Muscle layer of duodenum (tissue), 2 donors: ENCODE results near the gene LDLR.
"Not testable (repeated sequence)": the region's sequence is repeated elsewhere in the genome, so short reads cannot be mapped to it uniquely, and the experiment has no call there.

Source experiments
- H3K27ac ChIP-seq: one replicate; pipeline ENCODE4 v1.7.0; 2013; ENCODE audit warnings: mild to moderate bottlenecking, low read length
- H3K27me3 ChIP-seq: one replicate; pipeline ENCODE4 v1.7.0; 2013; ENCODE audit warnings: low read depth, mild to moderate bottlenecking, control low read depth, low read length
- H3K36me3 ChIP-seq, 2 donors: one replicate each; pipeline ENCODE4 v1.7.0; 2013; ENCODE audit warnings: low read length in 2 of 2, control low read depth in 1 of 2, mild to moderate bottlenecking in 1 of 2; ENCODE audit not compliant: insufficient read depth in 2 of 2, control insufficient read depth in 1 of 2
- H3K4me1 ChIP-seq, 2 donors: one replicate each; pipeline ENCODE4 v1.7.0; 2013; ENCODE audit warnings: low read length in 2 of 2, mild to moderate bottlenecking in 2 of 2, control low read depth in 1 of 2, moderate library complexity in 1 of 2; ENCODE audit not compliant: insufficient read depth in 2 of 2, control insufficient read depth in 1 of 2
- H3K4me3 ChIP-seq, 2 donors: one replicate each; pipeline ENCODE4 v1.7.0; 2013; ENCODE audit warnings: low read length in 2 of 2, low read depth in 1 of 2, mild to moderate bottlenecking in 1 of 2
- H3K9me3 ChIP-seq, 2 donors: one replicate each; pipeline ENCODE4 v1.7.0; 2013; ENCODE audit warnings: low read length in 2 of 2, control low read depth in 1 of 2, mild to moderate bottlenecking in 1 of 2; ENCODE audit not compliant: control insufficient read depth in 1 of 2
- donor health status: healthy.

LDLR gene

DNA sequence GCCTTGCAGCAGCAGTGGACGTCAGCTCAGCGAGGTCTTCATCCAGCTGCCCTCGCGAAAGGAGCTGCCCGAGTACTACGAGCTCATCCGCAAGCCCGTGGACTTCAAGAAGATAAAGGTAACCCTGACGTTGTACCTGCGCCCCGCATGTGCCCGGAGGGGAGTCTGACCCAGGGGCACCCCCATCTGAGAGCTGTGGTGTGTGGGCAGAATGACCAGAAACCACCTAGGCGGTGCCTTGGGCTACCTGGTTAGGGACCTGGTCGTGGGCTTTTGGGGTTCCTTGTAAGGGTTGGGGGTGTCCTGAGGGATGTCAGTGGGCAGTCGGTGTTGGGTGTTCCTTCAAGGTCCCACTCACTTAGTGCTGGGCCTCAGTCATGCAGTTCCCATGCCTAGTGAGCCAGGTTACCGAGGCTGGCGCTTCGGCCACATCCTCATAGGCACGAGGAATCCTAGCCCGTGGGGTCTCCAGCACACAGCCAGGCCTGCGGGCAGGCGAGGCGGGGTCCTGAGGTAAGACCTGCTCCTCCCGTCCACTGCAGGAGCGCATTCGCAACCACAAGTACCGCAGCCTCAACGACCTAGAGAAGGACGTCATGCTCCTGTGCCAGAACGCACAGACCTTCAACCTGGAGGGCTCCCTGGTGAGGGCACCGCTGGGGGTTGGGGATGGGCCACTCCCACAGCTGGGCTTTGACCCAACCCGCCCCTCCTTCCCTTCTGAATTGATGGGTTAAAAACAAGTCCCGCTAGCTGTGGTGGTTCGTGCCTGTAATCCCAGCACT, 30.8 kb upstream of the LDLR start:
- H3K27ac ChIP-seq = no peak overlapping the region
- no peaks in the 10 kb centered on the region for H3K27me3 ChIP-seq
- no peak overlapping the region for H3K4me3 ChIP-seq
- H3K4me1 ChIP-seq = no peaks in the 10 kb centered on the region
- peaks cover 5 to 33% of the 10 kb centered on the region in 2 donors for H3K36me3 ChIP-seq
- H3K9me3 ChIP-seq = no peaks in the 10 kb centered on the region

DNA sequence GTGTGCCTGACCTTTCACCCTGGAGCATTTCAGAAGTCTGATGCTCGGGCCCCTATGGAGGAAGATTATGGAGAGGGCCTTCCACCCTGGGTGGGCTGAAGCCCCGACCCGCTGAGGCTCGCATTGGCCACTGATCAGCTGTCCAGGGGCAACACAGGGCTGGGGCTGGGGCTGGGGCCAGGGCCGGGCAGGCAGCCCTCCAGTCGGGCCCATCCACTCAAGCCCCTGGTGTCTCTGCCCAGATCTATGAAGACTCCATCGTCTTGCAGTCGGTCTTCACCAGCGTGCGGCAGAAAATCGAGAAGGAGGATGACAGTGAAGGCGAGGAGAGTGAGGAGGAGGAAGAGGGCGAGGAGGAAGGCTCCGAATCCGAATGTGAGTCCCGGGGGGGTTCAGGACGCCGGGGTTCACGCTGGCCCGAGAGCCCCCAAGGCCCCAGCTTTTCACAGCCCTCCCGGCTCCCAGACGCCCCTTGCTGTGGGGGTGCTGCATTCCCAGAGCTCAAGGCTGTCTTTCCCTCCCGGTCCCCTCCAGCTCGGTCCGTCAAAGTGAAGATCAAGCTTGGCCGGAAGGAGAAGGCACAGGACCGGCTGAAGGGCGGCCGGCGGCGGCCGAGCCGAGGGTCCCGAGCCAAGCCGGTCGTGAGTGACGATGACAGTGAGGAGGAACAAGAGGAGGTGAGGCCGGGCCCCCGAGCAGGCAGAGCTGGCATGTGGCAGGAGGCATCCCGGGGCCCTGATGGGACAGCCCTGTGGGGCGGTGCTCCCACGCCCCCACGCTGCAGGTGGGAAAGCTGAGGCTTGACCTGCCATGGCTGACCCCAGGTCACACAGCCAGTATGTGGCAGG, 29.5 kb upstream of the LDLR start:
- H3K4me1 ChIP-seq = no peaks in the 10 kb centered on the region
- H3K4me3 ChIP-seq = no peak overlapping the region
- H3K27ac ChIP-seq = no peak overlapping the region
- no peaks in the 10 kb centered on the region for H3K27me3 ChIP-seq
- H3K9me3 ChIP-seq = no peaks in the 10 kb centered on the region
- H3K36me3 ChIP-seq = peaks cover 5 to 33% of the 10 kb centered on the region in 2 donors

DNA sequence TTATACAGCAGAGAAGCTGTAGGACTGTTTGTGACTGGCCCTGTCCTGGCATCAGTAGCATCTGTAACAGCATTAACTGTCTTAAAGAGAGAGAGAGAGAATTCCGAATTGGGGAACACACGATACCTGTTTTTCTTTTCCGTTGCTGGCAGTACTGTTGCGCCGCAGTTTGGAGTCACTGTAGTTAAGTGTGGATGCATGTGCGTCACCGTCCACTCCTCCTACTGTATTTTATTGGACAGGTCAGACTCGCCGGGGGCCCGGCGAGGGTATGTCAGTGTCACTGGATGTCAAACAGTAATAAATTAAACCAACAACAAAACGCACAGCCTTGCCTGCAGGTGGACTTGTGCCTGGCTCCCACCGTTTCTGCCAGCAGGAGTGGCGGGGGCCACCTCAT, 27.3 kb upstream of the LDLR start:
- Histone ChIP-seq H3K4me3 (no peak overlapping the region), H3K9me3 (no peaks in the 10 kb centered on the region), H3K27me3 (no peaks in the 10 kb centered on the region), H3K27ac (no peak overlapping the region), H3K4me1 (no peaks in the 10 kb centered on the region), H3K36me3 (peaks cover 5 to 36% of the 10 kb centered on the region in 2 donors)

DNA sequence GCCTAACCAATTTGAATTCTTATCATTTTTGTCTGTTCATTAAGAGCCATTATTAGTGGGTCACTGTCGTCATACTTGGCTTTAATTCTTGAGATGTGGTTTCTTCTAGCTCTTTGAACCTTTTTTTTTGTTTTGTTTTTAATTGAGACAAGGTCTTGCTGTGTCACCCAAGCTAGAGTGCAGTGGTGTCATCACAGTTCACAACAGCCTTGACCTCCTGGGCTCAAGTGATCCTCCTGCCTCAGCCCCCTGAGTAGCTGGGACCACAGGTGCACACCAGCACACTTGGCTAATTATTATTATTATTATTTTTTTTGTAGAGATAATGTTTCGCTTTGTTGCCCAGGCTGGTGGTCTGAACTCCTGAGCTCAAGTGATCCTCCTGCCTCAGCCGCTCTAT, 25.8 kb upstream of the LDLR start:
- H3K36me3 ChIP-seq = peaks cover 5 to 31% of the 10 kb centered on the region in 2 donors
- H3K27me3 ChIP-seq = no peaks in the 10 kb centered on the region

DNA sequence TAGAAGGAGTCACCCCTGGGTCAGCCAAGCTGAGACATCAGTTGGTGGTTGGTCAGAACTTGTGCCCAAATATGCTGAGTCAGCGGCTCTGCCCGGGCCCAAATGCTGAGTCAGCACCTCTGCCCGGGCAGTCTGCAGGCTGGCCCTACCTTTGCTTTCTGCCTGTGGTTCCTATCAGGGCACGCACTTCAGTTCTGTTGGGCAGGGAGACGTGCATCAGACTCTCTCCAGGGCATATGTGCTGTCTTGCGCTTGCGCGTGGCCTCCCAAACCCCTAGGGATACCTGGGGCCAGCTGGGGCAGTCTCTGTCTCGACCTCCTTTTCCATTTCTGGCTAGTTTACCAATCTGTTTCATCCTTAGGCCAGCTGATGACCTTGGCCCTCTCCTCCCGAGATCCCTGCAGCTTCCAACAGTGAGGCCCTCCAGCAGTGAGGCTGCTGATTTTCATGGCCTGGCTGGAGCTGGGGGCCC, 24.4 kb upstream of the LDLR start:
- Histone ChIP-seq H3K4me3 (no peak overlapping the region), H3K27ac (no peak overlapping the region)

More for the DNA sequence above, 25.8 kb upstream of the LDLR start:
- no peaks in the 10 kb centered on the region for H3K4me1 ChIP-seq
- H3K27ac ChIP-seq = no peak overlapping the region
- no peak overlapping the region for H3K4me3 ChIP-seq
- no peaks in the 10 kb centered on the region for H3K9me3 ChIP-seq

DNA sequence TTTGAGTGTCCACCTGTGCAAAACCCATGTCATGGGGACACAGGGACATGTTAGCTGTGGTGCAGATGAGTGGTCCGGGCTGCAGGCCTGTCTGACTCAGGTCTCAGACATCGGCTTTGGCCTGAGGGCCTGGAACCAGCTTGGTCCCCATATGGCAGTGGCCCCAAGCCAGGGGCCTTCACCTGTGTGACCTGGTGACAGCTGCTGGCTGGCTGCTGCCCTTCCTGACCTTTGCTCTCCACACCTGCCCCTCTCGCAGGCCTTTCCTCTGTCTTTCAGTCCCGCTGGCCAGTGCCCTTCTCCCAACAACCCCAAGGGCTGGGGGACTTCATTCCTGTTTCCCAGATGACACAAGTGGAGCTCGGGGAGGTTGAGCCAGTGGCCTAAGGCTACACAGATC, 22.9 kb upstream of the LDLR start:
- no peaks in the 10 kb centered on the region for H3K4me1 ChIP-seq
- no peak overlapping the region for H3K4me3 ChIP-seq
- H3K27me3 ChIP-seq = no peaks in the 10 kb centered on the region
- H3K9me3 ChIP-seq = no peaks in the 10 kb centered on the region
- no peak overlapping the region for H3K27ac ChIP-seq
- H3K36me3 ChIP-seq = peaks cover 0 to 12% of the 10 kb centered on the region in 2 donors

More for the DNA sequence above, 24.4 kb upstream of the LDLR start:
- H3K36me3 ChIP-seq = peaks cover 5 to 20% of the 10 kb centered on the region in 2 donors
- H3K27me3 ChIP-seq = no peaks in the 10 kb centered on the region
- no peaks in the 10 kb centered on the region for H3K9me3 ChIP-seq
- H3K4me1 ChIP-seq = no peaks in the 10 kb centered on the region

DNA sequence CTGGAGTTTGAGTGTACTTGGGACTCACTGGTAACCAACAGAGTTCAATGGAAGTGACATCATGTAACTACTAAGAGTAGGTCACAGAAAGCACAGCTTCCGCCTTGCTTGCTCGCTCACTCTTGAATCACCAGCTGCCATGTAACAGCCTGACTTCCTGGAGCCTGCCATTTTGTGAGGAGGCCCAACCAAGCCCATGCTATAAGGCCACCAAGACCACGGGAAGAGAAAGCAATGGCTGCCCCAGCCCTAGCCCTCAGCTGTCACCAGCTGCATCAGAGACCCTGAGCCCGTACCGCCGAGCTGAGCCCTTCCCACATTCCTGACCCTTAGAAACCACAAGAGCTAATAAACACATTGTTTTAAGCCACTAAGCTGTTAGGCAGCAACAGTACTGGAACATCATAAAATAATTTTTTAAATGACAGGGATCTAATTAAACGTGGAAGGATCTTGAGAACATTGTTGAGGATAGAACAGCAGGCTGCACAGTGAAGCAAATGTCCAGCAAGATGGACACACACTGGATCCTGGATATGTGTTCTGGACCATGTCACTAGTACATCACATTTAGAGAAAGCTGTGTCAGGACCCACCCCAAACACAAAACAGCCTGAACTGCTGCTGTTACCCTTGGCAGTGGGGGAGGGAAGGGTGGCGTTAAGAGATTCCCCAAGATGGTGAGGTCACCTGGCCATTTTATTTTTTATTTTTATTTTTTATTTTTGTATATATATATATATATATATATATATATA, 21.7 kb upstream of the LDLR start:
- Histone ChIP-seq H3K4me3 (no peak overlapping the region), H3K27me3 (no peaks in the 10 kb centered on the region), H3K9me3 (no peaks in the 10 kb centered on the region), H3K36me3 (peaks cover 0 to 8% of the 10 kb centered on the region in 2 donors), H3K4me1 (no peaks in the 10 kb centered on the region), H3K27ac (no peak overlapping the region)

DNA sequence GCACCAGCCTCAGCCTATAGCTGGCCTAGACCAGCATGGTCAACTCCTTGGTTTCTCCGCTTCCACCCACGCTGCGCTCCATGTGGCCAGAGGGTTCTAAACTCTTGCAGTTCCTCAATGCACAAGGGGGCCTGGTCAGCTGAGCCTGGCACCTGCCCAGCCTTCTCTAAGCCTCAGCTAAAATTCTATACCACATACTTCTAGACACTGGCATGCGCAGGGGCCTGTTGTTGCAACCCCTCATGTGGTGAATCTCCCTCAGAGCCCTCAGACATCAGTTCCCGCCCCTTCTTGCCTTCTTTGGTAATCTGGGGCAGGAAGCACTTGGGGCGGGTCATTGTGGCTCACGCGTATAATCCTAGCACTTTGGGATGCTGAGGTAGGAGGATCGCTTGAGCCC, 19.7 kb upstream of the LDLR start:
- no peaks in the 10 kb centered on the region for H3K4me1 ChIP-seq
- H3K4me3 ChIP-seq = no peak overlapping the region
- no peaks in the 10 kb centered on the region for H3K9me3 ChIP-seq
- H3K27ac ChIP-seq = no peak overlapping the region
- H3K36me3 ChIP-seq = peaks cover 0 to 8% of the 10 kb centered on the region in 2 donors
- H3K27me3 ChIP-seq = no peaks in the 10 kb centered on the region

DNA sequence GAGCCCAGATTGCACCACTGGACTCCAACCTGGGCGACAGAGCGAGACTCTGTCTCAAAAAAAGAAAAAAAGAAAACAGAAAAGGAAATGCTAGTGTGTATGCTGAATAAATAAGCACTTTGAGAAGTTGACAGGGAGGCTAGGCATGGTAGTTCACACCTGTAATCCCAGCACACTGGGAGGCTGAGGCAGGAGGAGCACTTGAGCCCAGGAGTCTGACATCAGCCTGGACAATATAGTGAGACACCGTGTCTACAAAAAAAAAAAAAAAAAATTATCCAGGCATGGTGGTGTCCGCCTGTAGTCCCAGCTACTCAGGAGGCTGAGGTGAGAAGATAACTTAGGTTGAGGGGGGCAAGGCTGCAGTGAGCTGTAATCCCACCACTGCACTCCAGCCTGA, 19.1 kb upstream of the LDLR start:
- Histone ChIP-seq H3K9me3 (no peaks in the 10 kb centered on the region), H3K36me3 (peaks cover 0 to 8% of the 10 kb centered on the region in 2 donors), H3K4me3 (no peak overlapping the region), H3K4me1 (no peaks in the 10 kb centered on the region), H3K27me3 (no peaks in the 10 kb centered on the region), H3K27ac (no peak overlapping the region)

DNA sequence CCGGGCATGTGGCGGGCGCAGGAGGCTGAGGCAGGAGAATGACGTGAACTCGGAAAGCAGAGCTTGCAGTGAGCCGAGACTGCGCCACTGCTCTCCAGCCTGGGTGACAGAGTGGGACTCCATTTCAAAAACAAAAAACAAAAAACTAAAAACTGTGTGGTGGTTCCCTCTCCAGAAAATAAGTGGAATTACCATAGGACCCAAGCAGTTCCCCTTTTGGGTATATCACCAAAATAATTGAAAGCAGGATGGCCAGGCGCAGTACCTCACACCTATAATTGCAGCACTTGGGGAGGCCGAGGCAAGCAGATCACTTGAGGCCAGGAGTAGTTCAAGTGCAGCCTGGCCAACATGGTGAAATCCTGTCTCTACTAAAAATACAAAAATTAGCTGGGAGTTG, 15.7 kb upstream of the LDLR start:
- Histone ChIP-seq H3K4me3 (no peak overlapping the region), H3K27me3 (no peaks in the 10 kb centered on the region), H3K9me3 (no peaks in the 10 kb centered on the region), H3K27ac (no peak overlapping the region), H3K36me3 (no peaks in the 10 kb centered on the region), H3K4me1 (no peaks in the 10 kb centered on the region)

DNA sequence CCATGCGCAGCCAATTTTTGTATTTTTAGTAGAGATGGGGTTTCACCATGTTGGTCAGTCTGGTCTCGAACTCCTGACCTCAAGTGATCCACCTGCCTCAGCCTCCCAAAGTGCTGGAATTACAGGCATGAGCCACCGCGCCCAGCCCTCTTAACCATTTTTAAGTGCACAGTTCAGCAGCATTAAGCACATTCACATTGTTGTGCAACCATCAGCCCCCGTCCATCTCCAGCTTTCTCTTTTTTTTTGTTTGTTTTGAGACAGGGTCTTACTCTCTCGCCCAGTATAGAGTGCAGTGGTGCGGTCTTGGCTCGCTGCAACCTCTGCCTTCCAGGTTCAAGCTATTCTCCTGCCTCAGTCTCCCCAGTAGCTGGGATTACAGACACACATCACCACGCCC, 12.5 kb upstream of the LDLR start:
- H3K9me3 ChIP-seq, H3K4me1 ChIP-seq, H3K27ac ChIP-seq, H3K4me3 ChIP-seq, H3K27me3 ChIP-seq, H3K36me3 ChIP-seq: not testable (repeated sequence)
